GM12891 (cell line): ENCODE data around the gene CNMD.

ENCODE experiments used
- POLR2A ChIP-seq: IDR thresholded peaks from 2 replicates; pipeline ENCODE4 v1.6.1; 2011; ENCODE audit warnings: low read depth, low read length, control low read depth
- POLR2AphosphoS5 ChIP-seq: IDR thresholded peaks from 2 replicates; pipeline ENCODE4 v1.6.1; 2011; ENCODE audit warnings: low read depth, low read length, control low read depth
- SPI1 ChIP-seq: IDR thresholded peaks from 2 replicates; pipeline ENCODE4 v1.6.1; 2011; ENCODE audit warnings: low read depth, low read length, control low read depth
- TAF1 ChIP-seq: IDR thresholded peaks from 2 replicates; pipeline ENCODE4 v1.6.1; 2011; ENCODE audit warnings: low read depth, low read length, control low read depth

DNA sequence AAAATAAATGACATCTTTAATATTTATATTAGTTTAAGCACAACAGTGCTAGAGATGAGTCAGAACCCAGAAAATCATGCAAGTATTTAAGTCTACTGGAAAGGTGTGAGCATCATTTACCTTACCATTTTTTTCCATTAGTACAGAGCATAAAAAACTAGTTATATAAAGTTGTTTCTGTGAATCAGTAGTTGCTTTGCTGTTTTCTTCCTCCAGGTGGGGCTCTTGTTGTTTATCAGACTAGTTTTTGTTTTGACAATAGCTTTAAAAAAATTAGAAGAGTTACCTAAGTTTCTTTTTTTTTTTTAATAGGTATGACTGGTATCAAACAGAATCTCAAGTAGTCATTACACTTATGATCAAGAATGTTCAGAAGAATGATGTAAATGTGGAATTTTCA is 74.3 kb downstream of the CNMD start:
- TF ChIP-seq POLR2AphosphoS5 (no peak), POLR2A (no peak), SPI1 (no peak), TAF1 (no peak)
